Fibroblast of upper back skin (primary cell): ENCODE results near the gene OSCAR.

Experiments
- DNase-seq: peaks from one replicate; pipeline ENCODE4 v3.0.0-alpha.2; 2013

The OSCAR gene

DNA sequence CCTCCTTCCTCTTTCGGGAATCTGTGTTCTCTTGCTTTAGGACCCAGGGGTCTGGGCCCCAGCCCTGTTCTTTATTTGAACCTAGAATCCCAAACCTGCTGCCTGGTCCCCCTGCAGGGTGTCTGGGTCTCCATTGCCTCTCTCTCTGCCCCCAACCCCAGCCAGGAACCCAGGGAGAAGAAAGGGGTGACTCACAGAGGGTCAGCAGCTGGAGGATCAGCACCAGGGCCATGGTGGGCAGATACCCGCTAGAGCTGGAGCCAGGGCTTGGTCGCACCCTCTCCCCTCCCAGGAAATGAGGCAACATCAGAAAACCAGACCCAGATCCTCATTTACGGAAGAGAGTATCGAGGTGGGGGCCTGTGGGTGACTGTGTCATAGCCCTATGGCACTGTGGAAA lies at the start of gene OSCAR:
OSCAR (minus strand) TSS at position 243 of the 400 bp plus-strand sequence; CDS start at position 232, 11 bp downstream.
- no peak for DNase-seq

DNA sequence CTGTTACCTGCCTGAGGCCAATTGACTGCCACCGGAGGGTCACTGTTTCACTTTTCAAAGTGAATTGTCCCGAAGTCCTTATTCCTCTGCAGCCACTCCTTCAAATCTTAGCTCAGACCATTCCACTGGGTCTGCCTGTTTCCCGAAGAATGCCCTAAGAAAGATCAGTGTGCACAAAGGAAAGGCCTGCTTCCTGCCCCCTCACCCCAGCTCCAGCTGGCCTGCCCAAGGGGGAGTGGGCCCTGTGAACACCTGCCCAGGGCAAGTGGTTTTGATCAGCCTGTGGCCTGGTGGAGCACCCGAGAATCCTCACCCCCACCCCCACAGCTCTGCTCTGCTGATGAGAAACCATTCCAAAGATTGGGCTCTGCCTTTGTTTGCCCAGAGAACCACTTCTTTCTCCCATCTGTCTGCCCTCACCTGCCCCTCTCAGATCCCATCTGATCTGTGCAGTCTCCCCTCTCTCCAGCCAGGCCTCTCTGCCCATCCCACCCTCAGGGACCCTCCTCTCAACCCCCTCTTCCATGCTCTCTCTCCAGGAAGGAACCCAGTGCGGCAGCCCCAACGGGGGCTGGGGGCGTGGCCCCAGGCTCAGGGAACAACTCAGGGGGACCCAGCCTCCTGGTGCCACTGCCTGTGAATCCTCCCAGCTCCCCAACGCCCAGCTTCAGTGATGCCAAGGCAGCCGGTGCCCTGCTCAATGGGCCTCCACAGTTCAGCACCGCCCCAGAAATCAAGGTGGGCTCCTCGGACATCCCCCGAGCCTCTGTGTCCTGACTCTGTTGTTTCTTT lies 48.6 kb upstream of the OSCAR start:
- no peak for DNase-seq

- no peak for DNase-seq
Measured at GRCh38 chr19:54148158-54148557, 47.6 kb upstream of the OSCAR start.

GRCh38 chr19:54147676-54148075 lies 47.1 kb upstream of the OSCAR start:
- no peak for DNase-seq

- DNase-seq = no peak
Measured at GRCh38 chr19:54145541-54146158, 45.0 kb upstream of the OSCAR start.

DNA sequence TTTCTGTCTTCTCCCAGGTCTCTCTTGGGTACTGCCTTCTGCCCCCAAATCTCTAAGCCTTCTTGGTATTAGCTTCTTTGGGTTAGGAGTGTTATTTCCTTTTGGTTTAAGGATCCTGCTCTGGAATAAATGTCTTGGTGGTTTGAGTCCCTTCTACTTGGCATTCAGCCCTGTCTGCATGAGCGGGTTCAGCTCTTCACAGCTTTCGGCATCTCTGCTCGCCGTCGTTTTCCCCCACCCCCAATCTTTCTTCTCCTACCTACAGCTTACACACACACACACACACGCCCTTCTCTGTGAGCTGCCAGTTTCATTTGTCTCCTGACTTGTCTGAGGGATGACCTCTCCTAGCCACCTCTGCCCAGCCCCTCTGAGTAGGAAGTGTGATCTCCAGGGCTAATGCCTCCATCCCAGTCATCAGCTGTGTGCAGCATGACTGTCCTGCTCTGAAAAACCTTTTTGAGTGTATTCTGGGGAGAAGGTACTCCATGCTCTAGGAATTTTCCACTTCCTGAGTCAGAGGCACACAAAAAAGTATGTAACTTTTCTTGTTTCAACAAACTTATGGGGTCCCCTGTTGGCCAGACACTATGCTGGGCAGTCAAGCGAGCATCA lies 41.7 kb upstream of the OSCAR start:
- DNase-seq = no peak

DNA sequence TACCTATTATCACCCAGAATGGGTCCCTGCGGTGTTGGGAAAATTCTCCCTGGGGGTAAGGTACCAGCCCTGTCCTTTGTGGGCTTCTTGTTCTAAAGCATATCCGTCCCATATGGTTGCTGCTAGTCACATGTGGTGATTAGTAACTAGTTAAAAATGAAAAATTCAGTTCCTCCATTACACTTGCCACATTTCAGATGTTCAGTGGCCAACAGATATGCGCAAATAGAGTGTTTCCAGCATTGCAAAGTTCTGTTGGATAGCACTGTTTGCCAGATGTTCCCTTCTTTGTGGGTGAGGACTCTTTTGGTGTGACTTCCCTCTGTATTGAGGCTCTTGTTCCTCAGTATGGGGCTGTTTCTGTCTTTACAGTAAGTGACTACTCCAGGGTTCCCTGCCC lies 40.8 kb upstream of the OSCAR start:
- peak; percentile 39 for DNase-seq

GRCh38 chr19:54138489-54139256 lies 38.1 kb upstream of the OSCAR start:
- no peak for DNase-seq

DNA sequence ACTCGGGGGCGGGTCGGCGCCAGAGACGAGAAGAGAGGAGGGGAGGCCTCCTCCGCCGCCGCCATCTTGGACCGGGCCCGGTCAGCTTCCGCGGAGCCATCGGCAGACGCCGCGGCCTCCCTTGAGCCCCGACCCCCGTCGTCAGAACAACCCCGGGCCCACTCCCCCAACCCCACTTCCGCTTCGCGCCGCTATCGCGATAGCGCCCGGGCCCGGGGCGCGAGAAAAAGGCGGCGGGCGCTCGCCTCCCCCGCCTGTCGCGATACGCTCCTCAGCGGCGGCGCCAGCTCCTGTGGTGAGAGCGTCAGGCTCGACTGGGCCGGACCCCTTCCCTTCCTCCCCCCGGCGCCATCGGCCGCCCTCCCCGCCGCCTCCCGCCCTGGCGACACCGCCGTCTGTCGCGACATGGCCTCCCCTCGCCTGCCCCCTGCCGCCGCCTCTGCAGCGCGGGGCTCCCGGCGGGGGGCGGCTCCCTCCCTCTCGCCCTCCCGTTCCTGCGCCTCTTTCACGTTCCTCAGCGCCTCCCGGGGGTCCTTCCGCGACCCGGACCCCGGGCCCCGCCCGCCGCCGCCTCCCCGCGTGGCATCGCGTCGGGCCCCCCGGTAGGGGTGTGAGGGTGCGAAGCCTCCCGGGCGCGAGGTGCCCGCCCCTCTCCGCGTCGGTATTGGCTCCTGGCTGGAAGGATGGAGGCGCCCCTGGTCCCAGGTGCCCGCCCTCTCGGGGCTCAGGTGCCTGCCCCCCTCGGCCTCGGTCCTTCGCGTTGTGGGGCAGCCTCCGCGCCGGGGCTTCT lies 37.3 kb upstream of the OSCAR start, which contains the start of gene CNOT3:
CNOT3 (plus strand) TSS at position 64 of the 790 bp plus-strand sequence. CDS start 5,217 bp downstream, outside the sequence.
- no peak for DNase-seq

DNA sequence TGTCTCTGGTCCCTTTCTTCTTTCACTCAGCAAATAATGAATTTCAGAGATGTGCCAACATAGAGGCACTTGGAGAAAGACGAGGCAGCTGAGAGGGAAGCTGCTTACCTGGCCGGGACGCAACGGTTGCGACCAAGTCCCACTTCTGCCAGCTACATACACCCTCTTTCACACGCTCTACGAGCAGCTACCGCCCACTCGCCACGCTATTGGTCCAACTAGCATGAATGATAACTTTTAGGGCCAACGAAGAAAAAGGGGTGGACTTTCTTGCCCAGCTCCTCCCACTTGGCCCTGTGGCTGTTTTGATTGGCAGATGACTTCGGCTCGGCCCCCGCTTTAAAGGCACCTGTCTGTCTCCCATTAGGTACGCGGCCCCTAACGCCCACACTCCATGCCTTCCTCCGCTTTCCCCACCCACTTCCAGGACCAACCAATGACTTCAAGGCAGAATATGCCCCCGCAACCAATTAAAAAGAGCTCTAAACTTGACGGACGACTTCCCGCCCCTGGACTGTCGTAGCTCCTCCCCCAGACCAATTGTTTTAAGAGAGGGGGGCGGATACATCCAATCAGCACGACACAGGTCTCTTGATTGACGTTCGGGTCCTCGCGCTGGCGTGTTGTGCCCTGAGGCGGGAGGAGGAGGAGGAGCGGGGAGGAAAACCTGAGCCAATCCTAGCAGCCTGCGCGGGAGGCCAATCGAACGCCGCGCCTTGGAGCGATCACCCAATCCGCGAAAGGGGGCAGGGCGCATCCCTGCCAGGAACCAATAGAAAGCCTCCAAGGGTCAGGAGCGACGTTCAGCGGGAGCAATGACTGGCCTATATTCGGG lies 36.5 kb upstream of the OSCAR start:
- DNase-seq = peak; percentile 100

DNA sequence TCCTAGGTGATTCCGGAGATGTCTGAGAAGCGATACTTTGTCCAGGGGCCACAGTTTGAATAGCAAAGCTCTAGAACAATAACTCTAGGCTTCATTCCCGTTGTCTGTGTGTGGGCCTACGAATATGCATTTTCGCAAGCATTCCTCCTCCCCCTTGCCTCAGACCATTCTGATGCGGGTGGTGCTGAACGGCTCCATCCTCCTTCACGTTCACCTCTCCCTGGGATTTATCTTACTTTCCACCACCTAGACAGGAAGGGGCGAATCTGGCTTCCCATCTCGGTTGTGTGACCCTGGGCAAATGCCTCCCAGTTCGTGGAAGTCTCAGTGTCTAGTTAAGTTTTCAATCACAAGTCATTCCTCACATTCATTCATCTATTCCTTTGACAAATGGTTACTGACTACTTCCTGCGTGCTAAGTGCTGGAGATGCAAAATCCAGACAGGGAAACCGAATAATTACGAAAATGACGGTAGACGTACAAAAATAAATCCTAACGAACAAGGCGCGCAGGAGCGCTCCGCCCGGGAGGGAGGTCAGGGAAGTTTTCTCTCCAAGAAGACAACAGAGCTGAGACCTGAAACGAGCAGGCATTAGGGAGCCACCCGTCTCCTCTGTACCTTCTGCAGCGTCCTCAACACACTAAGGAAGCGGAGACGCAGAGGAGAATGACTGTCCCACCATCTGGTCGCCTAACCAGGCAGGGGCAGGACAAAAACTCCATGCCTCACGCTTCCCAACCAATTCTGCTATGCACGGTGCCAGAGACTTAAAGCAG lies 35.7 kb upstream of the OSCAR start:
- DNase-seq = no peak

GRCh38 chr19:54133957-54134590 lies 33.5 kb upstream of the OSCAR start:
- no peak for DNase-seq

DNA sequence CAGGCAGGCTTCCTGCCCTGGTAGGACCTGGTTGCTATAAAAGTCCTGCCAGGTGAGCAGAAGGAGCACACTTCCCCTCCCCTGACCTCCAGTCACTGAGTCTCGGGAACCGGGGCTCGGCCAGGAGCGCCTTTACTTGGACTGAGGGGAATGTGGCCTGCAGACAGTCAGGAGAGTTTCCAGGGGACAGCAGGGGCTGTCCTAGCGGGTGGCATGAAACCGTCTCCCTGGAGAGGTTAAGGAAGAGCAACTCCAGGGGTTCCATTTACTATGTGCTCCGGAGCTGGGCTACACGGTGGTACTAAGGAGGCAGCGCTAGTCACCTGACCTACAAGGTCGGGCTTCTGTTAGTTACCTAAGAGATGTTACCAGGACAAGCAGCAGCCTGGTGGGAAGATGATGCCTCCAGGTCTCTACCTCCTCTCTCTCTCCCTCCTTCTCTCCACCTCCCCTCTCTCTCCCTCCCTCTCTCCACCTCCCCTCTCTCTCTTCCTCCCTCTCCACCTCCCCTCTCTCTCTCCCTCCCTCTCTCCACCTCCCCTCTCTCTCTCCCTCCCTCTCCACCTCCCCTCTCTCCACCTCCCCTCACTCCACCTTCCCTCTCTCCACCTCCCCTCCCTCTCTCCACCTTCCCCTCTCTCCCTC lies 32.8 kb upstream of the OSCAR start:
- peak; percentile 45 for DNase-seq

DNA sequence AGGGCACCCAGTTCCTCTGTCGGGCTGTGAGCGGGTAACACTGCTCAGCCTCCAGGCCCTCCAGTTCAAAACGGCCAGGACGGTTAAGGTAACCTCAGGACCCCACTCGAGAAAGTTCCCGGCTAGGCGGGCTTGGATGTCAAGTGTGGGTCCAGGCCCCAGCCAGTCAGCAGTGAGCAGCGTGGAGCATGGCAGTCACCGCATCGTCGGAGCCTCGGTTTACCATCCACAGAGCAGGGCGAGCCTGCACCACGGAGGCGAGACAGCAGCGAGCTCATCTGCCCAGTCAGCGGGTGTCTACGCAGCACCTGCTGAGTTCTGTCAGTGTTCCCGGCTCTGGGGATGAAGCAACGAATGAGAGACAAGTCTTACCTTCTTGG lies 29.0 kb upstream of the OSCAR start:
- DNase-seq = no peak

DNA sequence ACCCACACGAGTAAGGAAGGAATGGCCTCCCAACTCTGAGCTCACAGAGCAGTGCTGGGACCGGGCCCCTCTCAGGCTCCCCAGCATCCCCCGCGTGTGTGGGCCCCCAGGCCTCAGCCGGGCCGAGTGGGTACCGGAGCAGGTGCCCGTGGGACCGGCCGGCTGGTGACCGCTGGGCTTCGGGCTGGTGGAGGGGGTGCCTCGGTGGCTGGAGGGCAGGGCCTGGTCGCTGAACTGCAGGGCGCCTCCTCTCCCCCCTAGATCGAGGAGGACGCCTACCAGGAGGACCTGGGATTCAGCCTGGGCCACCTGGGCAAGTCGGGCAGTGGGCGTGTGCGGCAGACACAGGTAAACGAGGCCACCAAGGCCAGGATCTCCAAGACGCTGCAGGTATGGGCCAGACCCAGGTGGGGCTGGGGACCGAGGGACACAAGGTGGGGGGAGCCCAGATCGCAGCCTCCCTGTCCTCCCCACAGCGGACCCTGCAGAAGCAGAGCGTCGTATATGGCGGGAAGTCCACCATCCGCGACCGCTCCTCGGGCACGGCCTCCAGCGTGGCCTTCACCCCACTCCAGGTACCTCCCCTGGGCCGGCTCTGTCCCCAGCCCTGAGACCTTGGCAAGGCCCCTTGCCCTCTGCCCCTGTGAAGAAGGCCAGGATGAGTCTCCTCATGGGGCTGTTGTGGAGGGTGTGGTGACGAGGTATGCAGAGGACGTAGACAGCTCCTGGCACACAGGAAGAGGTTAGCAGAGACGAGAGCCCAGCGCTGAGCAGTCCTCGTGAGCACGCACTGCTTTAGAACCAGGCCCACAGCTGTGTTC lies 28.4 kb upstream of the OSCAR start:
- DNase-seq = no peak

DNA sequence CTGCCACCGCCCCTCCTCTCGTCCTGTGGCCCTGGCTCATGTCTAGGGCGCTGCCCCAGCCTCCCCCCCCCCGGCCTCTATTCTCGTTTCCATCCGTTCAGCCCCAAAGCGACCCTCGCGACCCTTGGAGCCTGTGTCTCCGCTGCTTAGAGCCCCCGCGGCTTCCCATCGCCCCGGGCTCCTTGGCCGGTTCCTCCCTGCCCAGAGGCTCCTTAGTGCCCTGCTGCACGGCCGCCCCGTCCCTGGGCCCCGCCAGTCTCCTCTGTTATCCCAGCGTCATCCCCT lies 27.8 kb upstream of the OSCAR start:
- no peak for DNase-seq

DNA sequence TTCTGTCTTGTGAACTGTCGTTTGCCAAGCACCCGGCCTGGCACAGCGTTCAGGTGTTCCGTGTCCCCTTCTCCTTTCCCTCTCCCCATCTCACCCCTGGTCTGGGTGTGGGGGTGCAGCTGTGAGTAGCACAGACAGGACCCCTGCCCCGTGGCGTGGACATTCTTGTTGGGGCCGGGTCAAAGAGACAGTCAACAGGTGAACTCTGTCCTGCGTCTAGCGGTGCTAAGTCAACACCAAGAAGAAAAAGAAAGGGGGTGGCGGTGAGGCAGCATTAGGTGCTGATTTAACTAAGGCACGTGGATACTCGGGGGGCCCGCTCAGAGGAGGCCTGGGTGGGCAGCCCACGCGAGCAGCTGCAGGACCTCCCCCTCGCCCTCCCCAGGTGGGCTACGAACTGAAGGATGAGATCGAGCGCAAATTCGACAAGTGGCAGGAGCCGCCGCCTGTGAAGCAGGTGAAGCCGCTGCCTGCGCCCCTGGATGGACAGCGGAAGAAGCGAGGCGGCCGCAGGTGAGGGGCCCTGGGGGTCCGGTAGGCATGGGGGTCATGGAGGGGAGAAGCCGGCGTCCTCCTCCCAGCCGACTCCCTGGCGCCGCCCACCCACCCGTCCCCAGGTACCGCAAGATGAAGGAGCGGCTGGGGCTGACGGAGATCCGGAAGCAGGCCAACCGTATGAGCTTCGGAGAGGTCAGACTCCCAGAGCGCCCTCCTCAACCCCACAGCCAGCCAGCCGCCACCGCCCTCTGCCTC lies 27.3 kb upstream of the OSCAR start:
- DNase-seq = no peak

GRCh38 chr19:54125713-54126112 lies 25.1 kb upstream of the OSCAR start:
- no peak for DNase-seq
